IMR-90 (cell line): ENCODE measurements around the gene PLXNA4. TPM values are rescaled to one million over a fixed set of nuclear protein-coding genes. Genes with fewer than 3 reads are reported as not detected.

ENCODE experiments used
- ATAC-seq: fragments of 200-7000 bp; cut with Tn5 transposase; 2 replicates; pipeline ENCODE4 v1.9.1; 2020; ENCODE audit warnings: low read depth, mild to moderate bottlenecking, moderate library complexity
- BruUV-seq: library from RNA; stranded (reverse); fragments of 400-500 nt; replicated peaks from 2 replicates; lab custom pipeline; 2021; lab: Mats Ljungman, UMichigan
- CTCF ChIA-PET: fragments of 300-600 bp; formaldehyde crosslinking; extraction: SDS; loops from one replicate; lab custom pipeline; 2021; ENCODE audit warnings: antibody characterized with exemption; lab: Yijun Ruan, JAX
- POLR2A ChIA-PET: fragments of 300-600 bp; sonication (Branson Sonifier 250); formaldehyde crosslinking; loops from one replicate; lab custom pipeline; 2022; ENCODE audit warnings: antibody characterized with exemption; ENCODE audit not compliant: unreplicated experiment; lab: Charles Lee
- DNase-seq: peaks from one replicate; pipeline ENCODE4 v3.0.0; 2013
- H2AFZ ChIP-seq: replicated peaks from 2 replicates; pipeline ENCODE3; 2013; ENCODE audit warnings: low read length, mild to moderate bottlenecking; ENCODE audit not compliant: poor library complexity
- H2AK5ac ChIP-seq: 2 replicates; pipeline ENCODE4 v1.6.1; 2013; ENCODE audit warnings: low read depth, low read length, inconsistent platforms
- H2AK9ac ChIP-seq: replicated peaks from 2 replicates; pipeline ENCODE3; 2013; ENCODE audit warnings: mild to moderate bottlenecking, low read depth, low read length, moderate library complexity; ENCODE audit not compliant: poor library complexity
- H2BK120ac ChIP-seq: 2 replicates; pipeline ENCODE4 v1.6.1; 2013; ENCODE audit warnings: low read depth, low read length, inconsistent platforms
- H2BK15ac ChIP-seq: 3 replicates; pipeline ENCODE4 v1.6.1; 2013; ENCODE audit warnings: low read depth, low read length, inconsistent platforms
- H2BK20ac ChIP-seq: 2 replicates; pipeline ENCODE4 v1.6.1; 2013; ENCODE audit warnings: low read depth, mild to moderate bottlenecking, inconsistent platforms, low read length, moderate library complexity
- H2BK5ac ChIP-seq: 2 replicates; pipeline ENCODE4 v1.6.1; 2013; ENCODE audit warnings: mild to moderate bottlenecking, low read depth, low read length, inconsistent platforms; ENCODE audit not compliant: poor library complexity, severe bottlenecking
- H3K14ac ChIP-seq: replicated peaks from 2 replicates; pipeline ENCODE4 v1.6.1; 2013; ENCODE audit warnings: low read depth, low read length, inconsistent platforms
- H3K18ac ChIP-seq: 2 replicates; pipeline ENCODE4 v1.6.1; 2013; ENCODE audit warnings: low read depth, low read length, control low read depth
- H3K23ac ChIP-seq: 2 replicates; pipeline ENCODE4 v1.6.1; 2013; ENCODE audit warnings: low read depth, low read length, inconsistent platforms
- H3K27ac ChIP-seq: 2 replicates; pipeline ENCODE4 v1.5.1; 2013; ENCODE audit warnings: mild to moderate bottlenecking, control low read depth, low read length; ENCODE audit not compliant: insufficient read depth
- H3K27me3 ChIP-seq: 2 replicates; pipeline ENCODE4 v1.6.1; 2013; ENCODE audit warnings: low read length; ENCODE audit not compliant: control insufficient read depth, insufficient read depth
- H3K36me3 ChIP-seq: 2 replicates; pipeline ENCODE4 v1.6.1; 2013; ENCODE audit warnings: low read length, mixed read lengths; ENCODE audit not compliant: control insufficient read depth, insufficient read depth
- H3K4ac ChIP-seq: 2 replicates; pipeline ENCODE4 v1.6.1; 2013; ENCODE audit warnings: low read depth, low read length, inconsistent platforms
- H3K4me1 ChIP-seq: 2 replicates; pipeline ENCODE4 v1.6.1; 2013; ENCODE audit warnings: low read length, mixed read lengths; ENCODE audit not compliant: control insufficient read depth, insufficient read depth
- H3K4me2 ChIP-seq: 2 replicates; pipeline ENCODE4 v1.6.1; 2013; ENCODE audit warnings: low read depth, mild to moderate bottlenecking, control low read depth, low read length, moderate library complexity
- H3K4me3 ChIP-seq: 2 replicates; pipeline ENCODE4 v1.5.1; 2013; ENCODE audit warnings: low read depth, mild to moderate bottlenecking, control low read depth, low read length, moderate library complexity; ENCODE audit not compliant: insufficient read depth
- H3K56ac ChIP-seq: 2 replicates; pipeline ENCODE4 v1.6.1; 2013; ENCODE audit warnings: low read length, inconsistent platforms; ENCODE audit not compliant: insufficient read depth; ENCODE audit errors: extremely low read depth
- H3K79me1 ChIP-seq, 2 experiments: 2 replicates each; pipeline ENCODE4 v1.6.1; 2013; ENCODE audit warnings: low read length in 2 of 2, inconsistent platforms in 1 of 2, low read depth in 1 of 2
- H3K9ac ChIP-seq: 2 replicates; pipeline ENCODE4 v1.6.1; 2013; ENCODE audit warnings: low read depth, low read length, control low read depth
- H3K9me1 ChIP-seq: 2 replicates; pipeline ENCODE4 v1.6.1; 2013; ENCODE audit warnings: low read length, inconsistent platforms; ENCODE audit not compliant: insufficient read depth
- H3K9me3 ChIP-seq: 2 replicates; pipeline ENCODE4 v1.6.1; 2013; ENCODE audit warnings: low read length; ENCODE audit not compliant: control insufficient read depth, insufficient read depth
- H4K20me1 ChIP-seq: 2 replicates; pipeline ENCODE4 v1.6.1; 2013; ENCODE audit warnings: low read length, inconsistent platforms; ENCODE audit not compliant: insufficient read depth
- H4K5ac ChIP-seq: 2 replicates; pipeline ENCODE4 v1.6.1; 2013; ENCODE audit warnings: mild to moderate bottlenecking, low read depth, low read length, control low read depth
- H4K8ac ChIP-seq, 2 experiments: 2 replicates each; pipeline ENCODE4 v1.6.1; 2013; ENCODE audit warnings: low read depth in 2 of 2, low read length in 2 of 2, control low read depth in 1 of 2, inconsistent platforms in 1 of 2
- H4K91ac ChIP-seq: 2 replicates; pipeline ENCODE4 v1.6.1; 2013; ENCODE audit warnings: low read depth, low read length, inconsistent platforms; ENCODE audit not compliant: insufficient read depth
- BHLHE40 ChIP-seq: fragments of 150-350 bp; IDR thresholded peaks from 2 replicates; pipeline ENCODE4 v1.6.1; 2016; ENCODE audit warnings: mild to moderate bottlenecking, low read depth, low read length
- CEBPB ChIP-seq: IDR thresholded peaks from 2 replicates; pipeline ENCODE4 v1.6.1; 2012; ENCODE audit warnings: low read depth, low read length, improper control_type of control experiment
- CHD1 ChIP-seq: IDR thresholded peaks from 2 replicates; pipeline ENCODE4 v1.6.1; 2012; ENCODE audit warnings: low read depth, low read length, improper control_type of control experiment
- CTCF ChIP-seq: conservative IDR thresholded peaks from 2 replicates; pipeline ENCODE4 v1.5.1; 2012; ENCODE audit warnings: mild to moderate bottlenecking, low read depth, low read length, improper control_type of control experiment
- ELK1 ChIP-seq: fragments of 150-350 bp; IDR thresholded peaks from 2 replicates; pipeline ENCODE4 v1.6.1; 2016; ENCODE audit warnings: low read depth, mild to moderate bottlenecking, low read length, moderate library complexity, borderline replicate concordance
- FOS ChIP-seq: fragments of 150-350 bp; IDR thresholded peaks from 2 replicates; pipeline ENCODE4 v1.6.1; 2016; ENCODE audit warnings: low read depth, low read length
- MAFK ChIP-seq: IDR thresholded peaks from 2 replicates; pipeline ENCODE4 v1.6.1; 2012; ENCODE audit warnings: low read depth, low read length, improper control_type of control experiment
- MAZ ChIP-seq: IDR thresholded peaks from 2 replicates; pipeline ENCODE4 v1.6.1; 2012; ENCODE audit warnings: low read depth, mild to moderate bottlenecking, low read length, improper control_type of control experiment, moderate library complexity, borderline replicate concordance
- MXI1 ChIP-seq: IDR thresholded peaks from 2 replicates; pipeline ENCODE4 v1.6.1; 2012; ENCODE audit warnings: low read depth, mild to moderate bottlenecking, low read length, moderate library complexity, borderline replicate concordance
- NFE2L2 ChIP-seq: fragments of 150-350 bp; IDR thresholded peaks from 2 replicates; pipeline ENCODE4 v1.6.1; 2016; ENCODE audit warnings: low read depth, mild to moderate bottlenecking, low read length
- POLR2A ChIP-seq: IDR thresholded peaks from 2 replicates; pipeline ENCODE4 v1.6.1; 2012; ENCODE audit warnings: mild to moderate bottlenecking, low read depth, low read length
- RAD21 ChIP-seq: IDR thresholded peaks from 2 replicates; pipeline ENCODE4 v1.6.1; 2012; ENCODE audit warnings: low read length, improper control_type of control experiment
- RCOR1 ChIP-seq: IDR thresholded peaks from 2 replicates; pipeline ENCODE4 v1.6.1; 2012; ENCODE audit warnings: mild to moderate bottlenecking, low read length, improper control_type of control experiment; ENCODE audit not compliant: insufficient replicate concordance
- RFX5 ChIP-seq: IDR thresholded peaks from 2 replicates; pipeline ENCODE4 v1.8.0; 2012; ENCODE audit warnings: low read depth, mild to moderate bottlenecking, low read length, moderate library complexity
- SMC3 ChIP-seq: fragments of 150-350 bp; IDR thresholded peaks from 2 replicates; pipeline ENCODE4 v1.6.1; 2016; ENCODE audit warnings: low read depth, mild to moderate bottlenecking, antibody characterized with exemption, low read length, moderate library complexity
- USF2 ChIP-seq: fragments of 150-350 bp; IDR thresholded peaks from 2 replicates; pipeline ENCODE4 v1.6.1; 2017; ENCODE audit warnings: mild to moderate bottlenecking, antibody characterized with exemption, low read length, low read depth
- WGBS, 2 experiments: methylation state at CpG; one replicate each; pipeline versions ENCODE4 v1.1.5 to v1.1.7; 2013; ENCODE audit warnings: missing lambda C conversion rate in 2 of 2; ENCODE audit not compliant: insufficient read length in 1 of 2; ENCODE audit errors: extremely low coverage in 2 of 2; 5-methylcytosine and 5-hydroxymethylcytosine counted together
- dilution Hi-C: fragments of 300-500 bp; cut with HindIII; formaldehyde crosslinking; loops from one replicate; pipeline ENCODE4 v1.14.3; 2018; ENCODE audit warnings: low sequenced_read_pairs; ENCODE audit not compliant: unreplicated experiment
- in situ Hi-C: fragments of 300-500 bp; cut with MboI; formaldehyde crosslinking; loops from 3 replicates; pipeline ENCODE4 v1.14.3; 2019; ENCODE audit warnings: low sequenced_read_pairs, inconsistent platforms, mixed read lengths
- intact Hi-C: fragments of 100-400 bp; cut with micrococcal nuclease; formaldehyde crosslinking; loops from 2 replicates; pipeline ENCODE4 v1.10.0; 2022
- polyA plus RNA-seq, 3 experiments: library from polyadenylated mRNA; depleted of rRNA; stranded (reverse); fragments of >200 nt; gene quantifications; 2 replicates each; pipeline ENCODE4 v1.2.3, GENCODE V29; 2012; ENCODE audit warnings: low replicate concordance in 1 of 3
- total RNA-seq: library from RNA; depleted of rRNA; stranded (reverse); fragments of >200 nt; gene quantifications from 2 replicates; pipeline ENCODE4 v1.2.3, GENCODE V29; 2012

PLXNA4 gene
- total and polyA plus RNA-seq, 2 of the 4 experiments (the other 2 are of a cell fraction), result under 0.01 TPM

GRCh38 chr7:132240821-132241422 is 335.3 kb downstream of the PLXNA4 start:
- no peaks in the 10 kb centered on the region for H3K79me1 ChIP-seq
- DNase-seq (no peak), ATAC-seq (no peak)
- no peaks in the 10 kb centered on the region for H4K20me1 ChIP-seq
- H3K4ac ChIP-seq, result no peak overlapping the region
- H3K23ac ChIP-seq, result no peak overlapping the region
- no peak overlapping the region for H3K4me3 ChIP-seq
- no peak overlapping the region for H2BK20ac ChIP-seq
- in situ Hi-C loops (no loop called here), intact Hi-C loops (no loop called here), dilution Hi-C loops (no loop called here)
- POLR2A ChIA-PET, result no interaction called here
- no peak overlapping the region for H2BK15ac ChIP-seq
- no peak overlapping the region for H4K8ac ChIP-seq
- no peaks in the 10 kb centered on the region for H3K27me3 ChIP-seq
- no peak overlapping the region for H4K91ac ChIP-seq
- H3K56ac ChIP-seq, result no peak overlapping the region
- no peak overlapping the region for H3K9ac ChIP-seq
- no peak overlapping the region for H2BK120ac ChIP-seq
- no TSS peak for BruUV-seq
- no peaks in the 10 kb centered on the region for H3K36me3 ChIP-seq
- 0% methylated on average over 1 of the region's 6 CpGs; no CpG with 5 or more reads in 1 of the 2 experiments for WGBS, 2 experiments
- no peak overlapping the region for H4K5ac ChIP-seq
- H2AK5ac ChIP-seq, result no peak overlapping the region
- H3K27ac ChIP-seq, result no peak overlapping the region
- H3K4me2 ChIP-seq, result no peak overlapping the region
- no peaks in the 10 kb centered on the region for H3K4me1 ChIP-seq
- no peak overlapping the region for H3K14ac ChIP-seq
- H2BK5ac ChIP-seq, result no peak overlapping the region
- no peak for TF ChIP-seq ELK1
- no peak for TF ChIP-seq RAD21
- TF ChIP-seq SMC3, result no peak
- no peak for TF ChIP-seq USF2
- no peak for TF ChIP-seq CTCF
- TF ChIP-seq RCOR1, result no peak
- TF ChIP-seq MAFK, result no peak
- TF ChIP-seq RFX5, result no peak
- no peak for TF ChIP-seq MXI1
- TF ChIP-seq NFE2L2, result no peak
- TF ChIP-seq CHD1, result no peak
- no peak for TF ChIP-seq MAZ
- no peak for TF ChIP-seq POLR2A
- no peak for TF ChIP-seq FOS
- no peak for TF ChIP-seq BHLHE40
- no peak for TF ChIP-seq CEBPB
- CTCF ChIA-PET, result no interaction called here
- H2AFZ ChIP-seq, result no peak overlapping the region
- no peak overlapping the region for H3K18ac ChIP-seq
- H3K9me1 ChIP-seq, result no peaks in the 10 kb centered on the region
- H2AK9ac ChIP-seq, result no peak overlapping the region
- no peaks in the 10 kb centered on the region for H3K9me3 ChIP-seq
